Uterus (tissue), 4 donors: Measurements from ENCODE around the gene TGFBR1. TPM values are rescaled to one million over a fixed set of nuclear protein-coding genes. Genes with fewer than 3 reads are reported as not detected.
"Not testable (repeated sequence)": the region's sequence is repeated elsewhere in the genome, so short reads cannot be mapped to it uniquely, and the experiment has no call there.

ENCODE experiments used
- DNase-seq, 2 donors: peaks; one replicate each; pipeline ENCODE4 v3.0.0-alpha.2; 2019 to 2020
- H3K27ac ChIP-seq, 2 donors: fragments of 200-600 bp; sonication (generic); 1 replicate in 1 of 2; 2 replicates in 1 of 2; pipeline ENCODE4 v1.5.1; 2016 to 2018
- H3K27me3 ChIP-seq, 2 donors: fragments of 200-600 bp; sonication (generic); one replicate each; pipeline ENCODE4 v1.5.1; 2018 to 2019; ENCODE audit warnings: control low read depth in 1 of 2
- H3K36me3 ChIP-seq, 2 donors: fragments of 200-600 bp; sonication (generic); one replicate each; pipeline ENCODE4 v1.5.1; 2019; ENCODE audit warnings: control low read depth in 1 of 2
- H3K4me1 ChIP-seq, 2 donors: fragments of 200-600 bp; sonication (generic); one replicate each; pipeline ENCODE4 v1.5.1; 2018 to 2019; ENCODE audit warnings: control low read depth in 1 of 2
- H3K4me3 ChIP-seq, 2 donors: fragments of 200-600 bp; sonication (generic); 1 replicate in 1 of 2; 2 replicates in 1 of 2; pipeline ENCODE4 v1.5.1; 2018 to 2019; ENCODE audit warnings: mild to moderate bottlenecking in 1 of 2
- H3K9me3 ChIP-seq, 2 donors: fragments of 200-600 bp; sonication (generic); one replicate each; pipeline ENCODE4 v1.5.1; 2019; ENCODE audit warnings: control low read depth in 1 of 2
- POLR2A ChIP-seq, 2 donors: fragments of 450-650 bp; IDR thresholded peaks; one replicate each; pipeline ENCODE4 v1.6.1; 2016; ENCODE audit warnings: antibody characterized with exemption in 2 of 2, mild to moderate bottlenecking in 1 of 2, moderate library complexity in 1 of 2
- intact Hi-C: fragments of 100-400 bp; cut with DNase I; formaldehyde crosslinking; loops from one replicate; pipeline ENCODE4 v1.15.1; 2023; ENCODE audit warnings: low total_unique reads
- total RNA-seq, 4 donors: library from RNA; depleted of rRNA in 3 of 4; stranded (reverse); fragments of >200 nt in 3 of 4; gene quantifications; one replicate each; pipeline versions ENCODE4 v1.1.0 to v1.2.4, GENCODE V29; 2014 to 2023
- TF ChIP-seq, protein P1 (sequence below), 4 experiments: fragments of 200-600 bp in 2 of 4; fragments of 450-650 bp in 2 of 4; sonication (generic) in 2 of 4; IDR thresholded peaks; one replicate each; pipeline ENCODE4 v1.5.1; 2016 to 2019; ENCODE audit warnings: antibody characterized with exemption in 4 of 4, mild to moderate bottlenecking in 2 of 4, moderate library complexity in 1 of 4
- donor health status: DM: yes; HTN: yes; CAD: no.

Gene TGFBR1
- total RNA-seq, 4 donors from 2014 or later, result 27.1 to 101 (median 41.3) TPM

DNA sequence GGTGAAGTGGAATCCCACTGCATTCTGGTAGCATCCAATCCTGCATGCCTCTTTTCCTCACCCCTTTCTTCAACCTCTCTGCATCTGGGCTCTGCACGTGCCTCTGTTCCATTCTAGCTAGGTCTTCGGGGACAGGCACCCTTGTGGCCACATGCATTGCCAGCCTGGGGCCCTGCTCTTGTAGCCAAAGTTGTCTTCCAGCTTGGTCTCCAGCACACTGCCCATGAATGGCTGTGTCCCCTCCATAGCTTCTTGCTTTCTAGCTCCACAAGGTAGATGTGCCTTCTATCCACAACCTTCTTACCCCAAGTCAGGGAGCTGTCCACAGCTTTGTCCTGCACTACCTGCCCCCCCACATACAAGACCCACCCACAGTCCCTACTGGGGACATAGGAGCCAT lies 84.3 kb downstream of the TGFBR1 start:
- Histone ChIP-seq H3K9me3 (no peaks in the 10 kb centered on the region), H3K27me3 (no peaks in the 10 kb centered on the region), H3K4me3 (no peak overlapping the region), H3K27ac (no peak overlapping the region), H3K4me1 (no peaks in the 10 kb centered on the region), H3K36me3 (no peaks in the 10 kb centered on the region)
- no peak for TF ChIP-seq POLR2A (IDR thresholded peaks at IDR 0.05)
- TF ChIP-seq, protein P1, sequence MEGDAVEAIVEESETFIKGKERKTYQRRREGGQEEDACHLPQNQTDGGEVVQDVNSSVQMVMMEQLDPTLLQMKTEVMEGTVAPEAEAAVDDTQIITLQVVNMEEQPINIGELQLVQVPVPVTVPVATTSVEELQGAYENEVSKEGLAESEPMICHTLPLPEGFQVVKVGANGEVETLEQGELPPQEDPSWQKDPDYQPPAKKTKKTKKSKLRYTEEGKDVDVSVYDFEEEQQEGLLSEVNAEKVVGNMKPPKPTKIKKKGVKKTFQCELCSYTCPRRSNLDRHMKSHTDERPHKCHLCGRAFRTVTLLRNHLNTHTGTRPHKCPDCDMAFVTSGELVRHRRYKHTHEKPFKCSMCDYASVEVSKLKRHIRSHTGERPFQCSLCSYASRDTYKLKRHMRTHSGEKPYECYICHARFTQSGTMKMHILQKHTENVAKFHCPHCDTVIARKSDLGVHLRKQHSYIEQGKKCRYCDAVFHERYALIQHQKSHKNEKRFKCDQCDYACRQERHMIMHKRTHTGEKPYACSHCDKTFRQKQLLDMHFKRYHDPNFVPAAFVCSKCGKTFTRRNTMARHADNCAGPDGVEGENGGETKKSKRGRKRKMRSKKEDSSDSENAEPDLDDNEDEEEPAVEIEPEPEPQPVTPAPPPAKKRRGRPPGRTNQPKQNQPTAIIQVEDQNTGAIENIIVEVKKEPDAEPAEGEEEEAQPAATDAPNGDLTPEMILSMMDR (IDR thresholded peaks at IDR 0.05), result no peak
- DNase-seq, result no peak
- intact Hi-C loops, result no loop called here

DNA sequence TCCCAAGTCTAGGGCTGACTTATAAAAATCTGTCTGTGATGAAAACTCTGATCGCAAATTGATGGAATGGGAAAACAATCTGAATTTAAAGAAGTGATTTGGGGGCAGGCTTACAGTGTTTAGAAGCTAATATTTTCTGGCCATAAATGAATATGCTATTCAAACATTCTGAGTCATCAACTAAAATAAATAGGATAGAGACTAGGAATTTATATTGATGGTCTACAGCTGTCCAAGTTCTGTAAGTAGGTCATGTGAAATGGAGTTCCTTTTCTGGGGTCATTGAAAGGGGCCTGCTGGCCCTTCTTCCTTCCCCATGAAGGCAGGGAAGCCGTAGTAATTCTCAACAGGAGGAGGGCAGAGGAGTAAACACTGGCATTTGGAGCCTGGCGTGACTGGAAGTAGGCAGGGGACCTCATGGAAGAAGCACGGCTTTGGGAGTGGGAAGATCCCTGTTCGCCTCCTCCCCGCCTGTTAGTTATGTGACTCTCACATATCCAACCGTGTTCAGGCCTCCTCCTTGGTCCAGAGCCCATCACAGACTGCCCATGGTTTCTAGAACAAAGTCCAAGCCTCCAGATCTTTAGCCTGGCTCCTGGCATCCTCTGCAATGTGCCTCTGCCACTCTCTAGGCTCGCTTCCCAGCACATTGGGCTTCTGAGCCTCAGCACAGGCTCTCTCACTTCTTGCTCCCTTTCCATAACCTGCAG lies 85.1 kb downstream of the TGFBR1 start:
- Histone ChIP-seq H3K9me3 (no peaks in the 10 kb centered on the region), H3K4me1 (no peaks in the 10 kb centered on the region), H3K27me3 (no peaks in the 10 kb centered on the region), H3K36me3 (no peaks in the 10 kb centered on the region), H3K27ac (no peak overlapping the region), H3K4me3 (no peak overlapping the region)
- TF ChIP-seq, protein P1 (IDR thresholded peaks at IDR 0.05), result no peak
- no peak for TF ChIP-seq POLR2A (IDR thresholded peaks at IDR 0.05)
- DNase-seq, result no peak
- intact Hi-C loops, result no loop called here

DNA sequence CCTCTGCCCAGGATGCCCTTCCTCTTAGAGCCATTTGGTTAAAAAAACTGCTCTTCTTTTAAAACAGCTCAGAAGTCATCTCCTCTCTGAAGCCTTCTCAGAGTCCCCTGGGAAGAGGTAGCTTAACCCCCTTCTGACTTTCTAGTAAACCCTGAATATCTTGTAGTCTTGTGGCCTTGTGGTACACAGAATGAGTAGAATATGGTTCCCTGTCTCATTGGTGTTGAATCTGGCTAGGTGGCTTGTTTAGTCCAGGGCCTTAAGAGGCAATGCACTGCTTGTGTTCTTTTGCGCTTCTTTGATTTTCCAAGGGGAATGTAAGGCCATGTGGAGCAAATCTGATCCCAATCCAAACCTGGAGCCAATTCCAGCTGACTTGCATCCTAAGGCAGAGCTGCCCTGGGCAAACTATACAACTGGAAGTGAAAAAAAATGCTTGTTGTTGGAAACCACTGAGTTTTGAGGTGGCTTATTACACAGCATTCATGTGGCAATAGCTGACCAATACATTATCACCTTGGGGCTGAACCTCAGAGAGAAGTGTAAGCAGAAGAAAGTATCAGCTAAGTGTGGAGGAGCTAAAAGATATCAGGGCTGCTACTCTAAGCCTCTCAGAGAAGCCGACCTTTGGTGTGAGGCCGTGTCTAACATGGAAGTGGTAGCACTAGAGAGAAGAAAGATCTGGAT lies 85.8 kb downstream of the TGFBR1 start:
- H3K4me3 ChIP-seq, result no peak overlapping the region

DNA sequence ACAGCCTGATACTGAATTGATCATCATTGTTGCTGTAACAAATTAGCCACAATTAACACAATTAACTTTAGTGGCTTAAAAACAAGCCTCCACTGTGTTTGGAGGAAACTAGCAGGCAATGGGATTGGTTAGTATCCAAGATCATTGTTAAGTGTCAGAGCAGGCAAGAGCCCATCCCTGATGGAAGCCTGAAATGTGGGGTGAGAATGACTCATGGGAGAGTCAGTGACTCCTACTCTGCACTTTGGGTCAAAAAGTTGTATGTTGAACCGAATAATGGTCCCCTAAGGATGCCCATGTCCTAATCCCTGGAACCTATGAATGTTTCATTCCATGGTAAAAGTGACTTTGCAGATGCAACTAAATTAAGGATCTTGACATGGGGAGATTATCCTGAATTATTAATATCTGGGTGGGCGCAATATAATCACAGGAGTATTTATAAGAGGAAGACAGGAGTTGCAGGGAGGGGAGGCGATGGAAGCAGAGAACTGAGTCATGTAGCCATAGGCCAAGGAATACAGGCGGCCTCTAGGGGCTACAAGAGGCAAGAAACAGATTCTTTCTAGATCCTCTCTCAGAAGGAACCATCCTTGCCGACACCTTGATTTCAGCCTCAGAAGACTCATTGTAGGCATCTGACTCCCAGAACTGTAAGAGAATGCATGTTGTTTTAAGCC lies 88.0 kb downstream of the TGFBR1 start:
- Histone ChIP-seq H3K4me1 (no peaks in the 10 kb centered on the region), H3K4me3 (no peak overlapping the region), H3K27ac (no peak overlapping the region), H3K36me3 (no peaks in the 10 kb centered on the region), H3K9me3 (no peaks in the 10 kb centered on the region), H3K27me3 (no peaks in the 10 kb centered on the region)
- no peak for DNase-seq
- TF ChIP-seq, protein P1 (IDR thresholded peaks at IDR 0.05), result no peak
- TF ChIP-seq POLR2A (IDR thresholded peaks at IDR 0.05), result no peak
- intact Hi-C loops, result no loop called here

More for the DNA sequence above, 85.8 kb downstream of the TGFBR1 start:
- no peak for DNase-seq
- Histone ChIP-seq H3K27ac (no peak overlapping the region), H3K36me3 (no peaks in the 10 kb centered on the region), H3K9me3 (no peaks in the 10 kb centered on the region), H3K4me1 (no peaks in the 10 kb centered on the region), H3K27me3 (no peaks in the 10 kb centered on the region)
- no peak for TF ChIP-seq POLR2A (IDR thresholded peaks at IDR 0.05)
- TF ChIP-seq, protein P1 (IDR thresholded peaks at IDR 0.05), result no peak
- intact Hi-C loops, result no loop called here

DNA sequence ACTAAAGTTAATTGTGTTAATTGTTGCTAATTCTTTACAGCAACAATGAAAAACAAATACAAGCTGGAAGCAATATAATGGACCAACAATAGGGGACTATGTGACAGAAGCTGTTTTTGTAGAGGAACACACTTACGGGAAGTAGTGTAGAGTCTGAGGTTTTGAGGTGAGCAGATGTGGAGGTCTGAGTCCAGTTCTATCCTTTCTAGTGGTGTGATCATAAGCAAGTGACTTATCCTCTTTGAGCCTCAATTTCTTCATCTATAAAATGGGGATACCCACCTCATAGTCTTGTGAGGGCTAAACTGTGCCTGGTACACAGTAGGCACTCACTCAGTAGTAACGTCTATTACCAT lies 88.5 kb downstream of the TGFBR1 start:
- Histone ChIP-seq H3K36me3 (no peaks in the 10 kb centered on the region), H3K9me3 (no peaks in the 10 kb centered on the region), H3K4me1 (no peaks in the 10 kb centered on the region), H3K4me3 (no peak overlapping the region), H3K27me3 (no peaks in the 10 kb centered on the region), H3K27ac (no peak overlapping the region)
- no peak for DNase-seq
- TF ChIP-seq, protein P1 (IDR thresholded peaks at IDR 0.05), result no peak
- no peak for TF ChIP-seq POLR2A (IDR thresholded peaks at IDR 0.05)
- intact Hi-C loops, result no loop called here

DNA sequence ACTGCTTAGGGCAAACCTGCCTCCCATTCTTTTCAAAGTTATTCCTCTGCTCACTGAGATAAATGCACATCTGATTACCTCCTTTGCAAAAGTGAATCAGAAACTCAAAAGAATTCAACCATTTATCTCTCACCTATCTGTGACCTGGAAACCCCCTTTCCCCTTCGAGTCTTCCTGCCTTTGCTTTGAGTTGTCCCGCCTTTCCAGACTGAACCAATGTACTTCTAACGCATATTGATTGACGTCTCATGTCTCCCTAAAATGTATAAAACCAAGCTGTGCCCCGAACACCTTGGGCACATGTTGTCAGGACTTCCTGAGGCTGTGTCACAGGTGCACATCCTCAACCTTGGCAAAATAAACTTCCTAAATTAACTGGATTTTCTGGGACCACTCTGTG lies 91.6 kb downstream of the TGFBR1 start:
- H3K9me3 ChIP-seq, intact Hi-C loops, H3K27me3 ChIP-seq, H3K36me3 ChIP-seq, H3K27ac ChIP-seq, H3K4me1 ChIP-seq, DNase-seq, H3K4me3 ChIP-seq: not testable (repeated sequence)
